ENCODE data around the gene UNC45A.
A peak's percentile ranks its signal among the peaks of the same experiment; 100 is the strongest.
"Not testable (repeated sequence)": the region's sequence is repeated elsewhere in the genome, so short reads cannot be mapped to it uniquely, and the experiment has no call there.

UNC45A gene

GRCh38 chr15:90918034-90918788 lies 16.9 kb upstream of the UNC45A start:
- DNase-seq (ENCODE audit: low read depth): no peak

- DNase-seq (ENCODE audit: low read depth): no peak
Measured at GRCh38 chr15:90918835-90919234, 16.2 kb upstream of the UNC45A start.

DNA sequence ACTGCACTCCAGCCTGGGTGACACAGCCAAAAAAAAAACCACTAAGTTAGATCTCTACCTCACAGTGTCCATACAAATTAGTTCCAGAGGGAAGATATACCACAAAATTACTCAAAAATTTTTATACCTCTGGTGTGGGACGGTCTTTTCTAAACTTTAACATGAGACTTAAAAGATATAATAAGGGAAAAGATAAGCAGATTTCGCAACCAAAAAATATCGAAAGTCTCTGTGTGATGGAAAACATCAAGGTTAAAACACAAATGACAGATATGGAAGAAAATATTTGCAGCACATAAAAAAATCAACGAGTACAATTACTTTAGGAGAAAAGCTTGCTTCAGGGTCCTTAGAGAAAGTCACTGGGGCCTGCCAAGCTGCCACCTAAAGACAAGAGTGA lies 13.2 kb upstream of the UNC45A start:
- no peak for DNase-seq (ENCODE audit: low read depth)

- DNase-seq (ENCODE audit: low read depth): not testable (repeated sequence)
Measured at GRCh38 chr15:90922712-90923322, 12.3 kb upstream of the UNC45A start.

GRCh38 chr15:90924375-90924774 lies 10.7 kb upstream of the UNC45A start:
- no peak for DNase-seq (ENCODE audit: low read depth)

GRCh38 chr15:90926766-90927165 lies 8.3 kb upstream of the UNC45A start:
- not testable (repeated sequence) for DNase-seq (ENCODE audit: low read depth)

DNA sequence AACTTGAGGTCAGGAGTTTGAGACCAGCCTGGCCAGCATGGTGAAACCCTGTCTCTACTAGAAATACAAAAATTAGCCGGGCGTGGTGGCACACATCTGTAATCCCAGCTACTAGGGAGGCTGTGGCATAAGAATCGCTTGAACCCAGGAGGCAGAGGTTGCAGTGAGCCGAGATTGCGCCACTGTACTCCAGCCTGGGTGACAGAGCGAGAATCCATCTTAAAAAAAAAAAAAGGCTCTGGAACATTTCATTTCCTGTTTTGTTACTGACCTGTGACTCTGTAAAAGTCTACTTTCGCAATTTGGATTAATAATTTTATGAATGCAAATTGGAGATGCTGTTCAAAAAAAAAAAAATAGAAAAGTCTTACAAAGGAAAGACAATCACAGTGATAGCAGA lies 7.0 kb upstream of the UNC45A start:
- DNase-seq (ENCODE audit: low read depth): not testable (repeated sequence)

DNA sequence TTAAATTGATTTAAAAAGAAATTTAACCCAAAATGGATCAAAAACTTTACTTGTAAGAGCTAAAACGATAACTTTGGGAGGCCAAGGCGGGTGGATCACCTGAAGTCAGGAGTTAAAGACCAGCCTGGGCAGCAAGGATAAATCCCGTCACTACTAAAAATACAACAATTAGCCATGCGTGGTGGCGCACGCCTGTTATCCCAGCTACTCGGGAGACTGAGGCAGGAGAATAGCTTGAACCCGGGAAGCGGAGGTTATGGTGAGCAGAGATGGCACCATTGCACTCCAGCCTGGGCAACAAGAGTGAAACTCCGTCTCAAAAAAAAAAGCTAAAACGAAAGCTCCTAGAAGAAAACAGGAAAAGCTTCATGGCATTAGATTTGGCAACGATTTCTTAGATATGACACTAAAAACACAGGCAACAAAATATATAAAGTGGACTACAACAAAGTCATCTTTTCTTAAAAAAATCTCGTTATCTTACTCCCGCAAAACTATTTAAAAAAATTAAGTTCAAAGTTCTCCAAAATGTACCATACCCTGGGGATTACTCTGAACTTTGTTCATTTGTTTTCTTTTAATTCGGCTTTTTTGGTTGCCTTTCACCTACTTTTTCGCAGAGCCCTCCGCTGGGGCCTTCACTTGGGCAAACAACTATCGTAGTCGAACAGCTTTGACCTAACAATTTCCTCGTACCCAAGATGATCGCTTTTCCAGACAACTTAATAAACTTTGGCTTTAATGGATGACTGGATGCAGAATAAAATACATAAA lies 5.7 kb upstream of the UNC45A start:
- DNase-seq (ENCODE audit: low read depth): no peak

GRCh38 chr15:90930861-90931574 lies 4.1 kb upstream of the UNC45A start:
- DNase-seq (ENCODE audit: low read depth): no peak

DNA sequence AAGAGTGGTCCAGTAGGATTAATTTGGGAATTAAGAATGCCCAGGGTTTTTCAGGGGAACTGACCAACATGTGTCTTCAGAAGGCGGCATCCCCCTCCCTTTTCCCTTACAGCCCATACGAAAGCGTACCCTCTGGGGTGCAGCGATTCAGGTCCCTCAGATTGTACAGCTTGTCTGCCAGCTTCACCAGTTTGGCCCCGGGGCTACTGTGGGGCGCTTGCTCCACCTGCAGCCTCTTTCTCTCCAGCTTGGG lies 3.6 kb upstream of the UNC45A start:
- DNase-seq (ENCODE audit: low read depth): no peak

- peak; percentile 84 for DNase-seq (ENCODE audit: low read depth)
Measured at GRCh38 chr15:90931828-90932659, 3.0 kb upstream of the UNC45A start, which contains the start of gene HDDC3. HDDC3 (minus strand) TSS chr15:90932549; CDS start chr15:90932540, 9 bp downstream.

GRCh38 chr15:90932660-90932991 lies 2.5 kb upstream of the UNC45A start:
- no peak for DNase-seq (ENCODE audit: low read depth)

DNA sequence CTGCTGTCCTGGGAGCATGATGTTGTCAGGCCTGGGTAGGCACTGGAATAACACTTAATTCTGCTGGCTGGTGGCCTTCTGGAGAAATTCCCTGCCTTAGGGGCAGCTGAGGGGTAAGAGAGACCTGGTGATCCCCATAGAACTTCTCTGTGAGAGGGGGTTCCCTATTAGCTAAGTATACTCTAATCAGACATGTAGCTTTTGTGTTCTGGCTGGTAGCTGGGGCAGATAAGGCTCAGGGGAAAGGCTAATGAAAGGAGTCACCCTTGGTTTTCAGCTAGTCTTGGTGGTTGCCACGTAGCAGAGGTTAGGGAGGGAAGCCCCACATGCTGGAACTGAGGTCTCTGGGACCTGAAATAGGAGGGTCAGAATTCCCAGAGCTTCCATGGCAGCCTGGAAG lies 1.8 kb upstream of the UNC45A start:
- no peak for DNase-seq (ENCODE audit: low read depth)

DNA sequence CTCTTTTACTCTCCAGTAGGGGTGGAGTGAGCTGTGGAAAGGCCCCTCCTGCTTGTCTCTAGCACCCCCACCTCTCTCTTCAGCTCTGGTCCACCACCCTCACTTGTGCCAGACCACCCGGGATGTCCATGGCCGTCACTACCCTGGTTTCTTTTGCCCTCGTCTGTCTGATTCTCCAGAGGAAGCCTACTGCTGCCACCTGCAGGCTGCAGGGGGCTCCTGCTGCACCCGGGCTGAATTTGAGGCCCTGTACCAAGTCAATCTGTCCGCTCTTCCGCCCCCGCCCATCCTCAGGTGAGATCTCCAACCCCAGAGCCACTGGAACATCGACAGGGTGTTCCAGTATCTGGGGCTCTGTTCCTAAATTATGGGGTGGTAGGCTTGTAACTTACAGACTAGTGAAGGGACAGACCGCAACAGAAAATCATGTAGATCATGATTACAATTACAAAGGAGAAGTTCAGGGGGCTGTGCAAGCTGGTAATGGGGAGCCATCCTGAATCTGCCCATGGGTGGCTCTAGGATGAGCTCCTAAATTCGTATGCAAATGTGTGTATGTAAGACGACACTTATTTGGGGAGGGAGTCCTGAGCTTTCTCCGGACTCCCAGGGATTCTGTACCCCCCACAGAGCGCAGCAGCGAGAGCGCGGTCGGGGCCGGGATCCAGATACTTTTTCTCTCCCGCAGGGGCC lies 683 bp upstream of the UNC45A start:
- DNase-seq (ENCODE audit: low read depth): peak; percentile 69

DNA sequence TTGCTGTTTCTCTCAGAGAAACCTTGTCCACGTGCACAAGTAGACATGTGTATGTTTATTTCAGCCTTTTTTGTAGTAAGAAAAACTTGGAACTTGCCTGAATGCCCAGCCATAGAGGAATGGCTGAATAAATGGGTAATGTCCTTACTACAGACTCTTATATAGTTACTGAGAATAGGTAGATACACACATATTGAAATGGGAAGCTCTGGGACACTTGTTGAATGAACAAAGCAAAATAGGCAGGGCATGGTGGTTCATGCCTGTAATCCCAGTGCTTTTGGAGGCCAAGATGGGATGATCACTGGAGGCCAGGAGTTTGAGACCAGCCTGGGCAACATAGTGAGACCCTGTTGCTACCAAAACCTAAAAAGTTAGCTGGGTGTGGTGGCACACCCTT lies 1.7 kb downstream of the UNC45A start:
- no peak for DNase-seq (ENCODE audit: low read depth)

- no peak for DNase-seq (ENCODE audit: low read depth)
Measured at GRCh38 chr15:90938261-90938660, 3.2 kb downstream of the UNC45A start.

DNA sequence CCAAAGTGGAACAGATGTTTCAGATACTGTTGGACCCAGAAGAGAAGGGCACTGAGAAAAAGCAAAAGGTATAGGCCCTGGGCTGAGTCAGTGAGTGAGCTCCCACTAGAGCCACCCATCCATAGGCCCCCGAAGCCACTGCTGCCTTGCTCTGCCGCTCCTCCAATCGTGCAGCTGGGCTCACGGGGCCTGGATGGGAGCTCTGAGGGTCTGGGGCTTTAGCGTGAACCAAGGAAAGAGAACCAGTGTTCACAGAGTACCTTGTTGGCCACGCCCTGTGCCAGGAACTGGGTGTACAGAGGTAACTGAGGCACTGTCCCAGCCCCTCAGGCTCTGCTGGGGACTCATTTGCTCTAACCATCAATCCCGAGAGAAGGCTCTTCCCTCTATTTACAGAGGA lies 4.7 kb downstream of the UNC45A start:
- no peak for DNase-seq (ENCODE audit: low read depth)

GRCh38 chr15:90941038-90941437 lies 6.0 kb downstream of the UNC45A start:
- no peak for DNase-seq (ENCODE audit: low read depth)

DNA sequence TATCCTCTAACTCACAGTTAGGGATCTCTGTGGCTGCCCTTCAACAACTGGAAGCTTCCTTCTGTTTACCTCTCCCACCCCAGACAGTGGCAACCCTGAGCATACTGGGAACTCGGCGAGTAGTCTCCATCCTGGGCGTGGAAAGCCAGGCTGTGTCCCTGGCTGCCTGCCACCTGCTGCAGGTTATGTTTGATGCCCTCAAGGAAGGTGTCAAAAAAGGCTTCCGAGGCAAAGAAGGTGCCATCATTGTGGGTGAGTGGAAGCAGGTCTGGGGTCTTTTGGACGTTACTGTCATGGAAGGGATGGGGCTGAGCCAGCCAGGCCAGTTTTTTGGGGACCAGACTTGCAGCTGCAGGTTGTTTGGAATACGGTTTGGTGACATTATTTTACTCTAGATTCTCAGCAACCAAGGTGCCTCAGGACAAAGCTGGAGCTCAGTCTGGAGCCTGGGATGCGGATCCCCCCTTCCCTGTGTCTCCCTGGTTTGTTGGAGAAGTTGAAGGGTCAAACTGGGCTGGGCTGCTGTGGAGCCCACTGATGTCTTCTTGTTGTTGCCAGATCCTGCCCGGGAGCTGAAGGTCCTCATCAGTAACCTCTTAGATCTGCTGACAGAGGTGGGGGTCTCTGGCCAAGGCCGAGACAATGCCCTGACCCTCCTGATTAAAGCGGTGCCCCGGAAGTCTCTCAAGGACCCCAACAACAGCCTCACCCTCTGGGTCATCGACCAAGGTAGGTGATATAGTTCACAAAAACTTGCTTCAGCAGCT lies 7.5 kb downstream of the UNC45A start:
- DNase-seq (ENCODE audit: low read depth): no peak

DNA sequence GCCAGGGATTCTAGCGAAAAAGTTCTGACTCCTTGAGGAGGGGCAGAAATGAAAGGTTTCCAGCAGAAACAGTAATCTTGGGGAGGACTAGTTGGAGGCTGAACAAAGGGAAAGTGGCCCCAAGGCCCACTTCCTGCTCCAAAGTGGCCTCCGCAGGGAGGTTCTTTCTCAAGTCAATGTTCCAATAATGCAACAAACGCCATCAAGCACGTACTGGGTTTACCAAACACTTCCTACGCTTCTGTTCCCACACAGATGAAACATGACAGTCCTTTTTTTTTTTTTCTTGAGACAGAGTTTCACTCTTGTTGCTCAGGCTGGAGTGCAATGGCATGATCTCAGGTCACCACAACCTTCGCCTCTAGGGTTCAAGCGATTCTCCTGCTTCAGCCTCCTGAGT lies 10.0 kb downstream of the UNC45A start:
- no peak for DNase-seq (ENCODE audit: low read depth)

DNA sequence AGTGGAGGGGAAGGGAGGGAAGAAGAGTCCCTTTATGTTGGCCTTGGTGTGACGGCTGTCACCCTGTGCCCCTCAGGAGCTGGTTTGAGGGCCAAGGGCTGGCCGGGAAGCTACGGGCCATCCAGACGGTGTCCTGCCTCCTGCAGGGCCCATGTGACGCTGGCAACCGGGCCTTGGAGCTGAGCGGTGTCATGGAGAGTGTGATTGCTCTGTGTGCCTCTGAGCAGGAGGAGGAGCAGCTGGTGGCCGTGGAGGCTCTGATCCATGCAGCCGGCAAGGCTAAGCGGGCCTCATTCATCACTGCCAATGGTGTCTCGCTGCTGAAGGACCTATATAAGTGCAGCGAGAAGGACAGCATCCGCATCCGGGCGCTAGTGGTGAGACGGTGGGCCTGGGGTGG lies 11.5 kb downstream of the UNC45A start:
- DNase-seq (ENCODE audit: low read depth): no peak
